Mucosa of gallbladder (tissue), 1 donor: ENCODE results near the gene CACNA1C. TPM values are rescaled to one million over a fixed set of nuclear protein-coding genes. Genes with fewer than 3 reads are reported as not detected.

Source experiments
- DNase-seq: peaks from one replicate; pipeline ENCODE4 v3.0.0-alpha.2; 2020; ENCODE audit warnings: low spot score
- total RNA-seq: library from RNA; stranded (reverse); gene quantifications from one replicate; pipeline ENCODE4 v1.2.1, GENCODE V29; 2021
- donor health status: DM: no; HTN: no; CAD: no.

Gene CACNA1C
- total RNA-seq, 1 donor from 2014 or later: 19.3 TPM

GRCh38 chr12:2195085-2195484 lies 142.3 kb downstream of the CACNA1C start:
- no peak for DNase-seq

- DNase-seq: peak; percentile 53
Measured at GRCh38 chr12:2198005-2198501, 145.3 kb downstream of the CACNA1C start.

- DNase-seq: no peak
Measured at GRCh38 chr12:2198542-2198941, 145.8 kb downstream of the CACNA1C start.

- DNase-seq: no peak
Measured at GRCh38 chr12:2205996-2206395, 153.2 kb downstream of the CACNA1C start.

GRCh38 chr12:2208837-2209635 lies 156.2 kb downstream of the CACNA1C start:
- no peak for DNase-seq

GRCh38 chr12:2211119-2211518 lies 158.3 kb downstream of the CACNA1C start:
- no peak for DNase-seq

- DNase-seq: no peak
Measured at GRCh38 chr12:2212537-2212936, 159.8 kb downstream of the CACNA1C start.

GRCh38 chr12:2212971-2213869 lies 160.4 kb downstream of the CACNA1C start:
- DNase-seq: no peak

- DNase-seq: peak; percentile 12
Measured at GRCh38 chr12:2214411-2214810, 161.6 kb downstream of the CACNA1C start.

GRCh38 chr12:2215709-2216560 lies 163.1 kb downstream of the CACNA1C start:
- no peak for DNase-seq

GRCh38 chr12:2218706-2219105 lies 165.9 kb downstream of the CACNA1C start:
- DNase-seq: no peak

- no peak for DNase-seq
Measured at GRCh38 chr12:2221030-2221621, 168.3 kb downstream of the CACNA1C start.

GRCh38 chr12:2222691-2223090 lies 169.9 kb downstream of the CACNA1C start:
- DNase-seq: no peak

GRCh38 chr12:2224961-2225360 lies 172.2 kb downstream of the CACNA1C start:
- DNase-seq: no peak

GRCh38 chr12:2225696-2226095 lies 172.9 kb downstream of the CACNA1C start:
- no peak for DNase-seq

- no peak for DNase-seq
Measured at GRCh38 chr12:2226641-2227040, 173.9 kb downstream of the CACNA1C start.

- DNase-seq: no peak
Measured at GRCh38 chr12:2227360-2227759, 174.6 kb downstream of the CACNA1C start.

GRCh38 chr12:2228535-2228934 lies 175.7 kb downstream of the CACNA1C start:
- no peak for DNase-seq

- DNase-seq: no peak
Measured at GRCh38 chr12:2229661-2230539, 177.1 kb downstream of the CACNA1C start.

- no peak for DNase-seq
Measured at GRCh38 chr12:2231011-2231595, 178.3 kb downstream of the CACNA1C start.
